GM12878 (cell line): ENCODE measurements around the gene MFSD12.

Experiments
- CTCF ChIP-seq, 3 experiments: IDR thresholded peaks in 2 of 3; conservative IDR thresholded peaks in 1 of 3; 2 replicates each; pipeline ENCODE4 v1.5.1; 2011; ENCODE audit warnings: low read depth in 3 of 3, low read length in 3 of 3, mild to moderate bottlenecking in 3 of 3, control low read depth in 2 of 3, moderate library complexity in 2 of 3, inconsistent platforms in 1 of 3, mixed read lengths in 1 of 3; ENCODE audit not compliant: control insufficient read depth in 2 of 3, insufficient read depth in 1 of 3; ENCODE audit errors: extremely low read depth in 1 of 3
- IRF5 ChIP-seq: fragments of 450-650 bp; IDR thresholded peaks from 2 replicates; pipeline ENCODE4 v1.6.1; 2017; ENCODE audit warnings: borderline replicate concordance
- RFX5 ChIP-seq: IDR thresholded peaks from 2 replicates; pipeline ENCODE4 v1.6.1; 2011; ENCODE audit warnings: low read depth, low read length, improper control_type of control experiment

GRCh38 chr19:3601021-3601420 is 43.6 kb upstream of the MFSD12 start:
- TF ChIP-seq RFX5 (no peak), CTCF (IDR thresholded peaks at IDR 0.05 in 2 of 3, conservative IDR thresholded peaks at IDR 0.05 in 1 of 3; ENCODE audit: control insufficient read depth in 2 of 3, extremely low read depth in 1 of 3, insufficient read depth in 1 of 3, low read depth in 3 of 3, low read length in 3 of 3) (no peak), IRF5 (no peak)
